AG10803 (cell line): Measurements from ENCODE around the gene ARHGEF40.

Experiments
- DNase-seq: peaks from one replicate; pipeline ENCODE4 v3.0.0; 2010; ENCODE audit warnings: low read depth
- H3K4me3 ChIP-seq: 2 replicates; pipeline ENCODE4 v1.5.1; 2011; ENCODE audit warnings: mild to moderate bottlenecking, low read length, control low read depth
- TF ChIP-seq, protein P1 (sequence below): conservative IDR thresholded peaks from 2 replicates; pipeline ENCODE4 v1.5.1; 2011; ENCODE audit warnings: mild to moderate bottlenecking, low read length, control low read depth, inconsistent platforms

Gene ARHGEF40

DNA sequence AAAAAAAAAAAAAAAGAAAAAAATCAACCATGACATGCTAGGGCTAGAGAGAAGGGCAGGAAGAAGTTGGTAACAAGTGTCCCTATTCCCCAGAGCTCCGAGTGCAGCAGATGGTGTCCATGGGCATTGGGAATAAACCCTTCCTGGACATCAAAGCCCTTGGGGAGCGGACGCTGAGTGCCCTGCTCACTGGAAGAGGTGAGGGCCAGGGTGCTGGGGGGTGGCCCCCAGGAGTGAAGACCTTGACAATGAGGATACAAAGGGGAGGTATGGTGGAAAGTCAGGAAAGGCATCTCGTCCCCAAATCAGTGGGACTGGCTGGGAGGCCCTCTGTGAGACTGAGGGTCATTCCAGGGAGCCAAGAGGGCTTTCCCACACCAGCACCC is 16.8 kb downstream of the ARHGEF40 start:
- DNase-seq = no peak
- TF ChIP-seq, protein P1, sequence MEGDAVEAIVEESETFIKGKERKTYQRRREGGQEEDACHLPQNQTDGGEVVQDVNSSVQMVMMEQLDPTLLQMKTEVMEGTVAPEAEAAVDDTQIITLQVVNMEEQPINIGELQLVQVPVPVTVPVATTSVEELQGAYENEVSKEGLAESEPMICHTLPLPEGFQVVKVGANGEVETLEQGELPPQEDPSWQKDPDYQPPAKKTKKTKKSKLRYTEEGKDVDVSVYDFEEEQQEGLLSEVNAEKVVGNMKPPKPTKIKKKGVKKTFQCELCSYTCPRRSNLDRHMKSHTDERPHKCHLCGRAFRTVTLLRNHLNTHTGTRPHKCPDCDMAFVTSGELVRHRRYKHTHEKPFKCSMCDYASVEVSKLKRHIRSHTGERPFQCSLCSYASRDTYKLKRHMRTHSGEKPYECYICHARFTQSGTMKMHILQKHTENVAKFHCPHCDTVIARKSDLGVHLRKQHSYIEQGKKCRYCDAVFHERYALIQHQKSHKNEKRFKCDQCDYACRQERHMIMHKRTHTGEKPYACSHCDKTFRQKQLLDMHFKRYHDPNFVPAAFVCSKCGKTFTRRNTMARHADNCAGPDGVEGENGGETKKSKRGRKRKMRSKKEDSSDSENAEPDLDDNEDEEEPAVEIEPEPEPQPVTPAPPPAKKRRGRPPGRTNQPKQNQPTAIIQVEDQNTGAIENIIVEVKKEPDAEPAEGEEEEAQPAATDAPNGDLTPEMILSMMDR = no peak
- no peak overlapping the region for H3K4me3 ChIP-seq

DNA sequence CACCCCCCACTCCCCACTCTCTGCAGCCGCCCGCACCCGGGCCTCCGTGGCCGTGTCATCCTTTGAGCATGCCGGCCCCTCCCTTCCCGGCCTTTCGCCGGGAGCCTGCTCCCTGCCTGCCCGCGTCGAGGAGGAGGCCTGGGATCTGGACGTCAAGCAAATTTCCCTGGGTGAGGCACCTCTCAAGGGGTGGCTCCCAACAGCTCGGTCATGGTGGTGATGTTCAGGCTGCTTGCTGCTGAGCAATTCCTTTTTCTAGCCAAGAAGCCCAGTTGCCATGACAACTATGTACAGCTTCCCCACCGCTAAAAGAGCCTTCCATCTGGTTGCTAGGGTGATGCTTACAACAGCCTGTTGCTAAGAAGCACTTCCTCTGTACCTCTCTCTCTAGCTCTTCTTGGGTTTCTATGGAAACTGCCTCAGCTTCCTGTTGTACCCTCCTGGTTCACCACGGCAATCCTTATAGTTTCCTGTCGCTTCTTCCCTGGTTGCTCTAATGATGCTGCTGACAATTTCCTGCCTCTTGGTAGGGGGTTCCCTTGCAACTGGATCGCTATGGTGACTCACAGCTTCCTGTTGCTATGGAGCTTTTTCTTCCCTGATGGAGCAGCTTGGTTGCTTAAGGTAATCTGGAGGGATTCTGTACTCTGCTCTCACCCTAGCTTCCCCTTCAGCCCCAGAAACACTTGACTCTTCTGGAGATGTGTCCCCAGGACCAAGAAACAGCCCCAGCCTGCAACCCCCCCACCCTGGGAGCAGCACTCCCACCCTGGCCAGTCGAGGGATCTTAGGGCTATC is 17.4 kb downstream of the ARHGEF40 start:
- no peak overlapping the region for H3K4me3 ChIP-seq
- TF ChIP-seq, protein P1 = no peak
- peak; percentile 94 for DNase-seq

DNA sequence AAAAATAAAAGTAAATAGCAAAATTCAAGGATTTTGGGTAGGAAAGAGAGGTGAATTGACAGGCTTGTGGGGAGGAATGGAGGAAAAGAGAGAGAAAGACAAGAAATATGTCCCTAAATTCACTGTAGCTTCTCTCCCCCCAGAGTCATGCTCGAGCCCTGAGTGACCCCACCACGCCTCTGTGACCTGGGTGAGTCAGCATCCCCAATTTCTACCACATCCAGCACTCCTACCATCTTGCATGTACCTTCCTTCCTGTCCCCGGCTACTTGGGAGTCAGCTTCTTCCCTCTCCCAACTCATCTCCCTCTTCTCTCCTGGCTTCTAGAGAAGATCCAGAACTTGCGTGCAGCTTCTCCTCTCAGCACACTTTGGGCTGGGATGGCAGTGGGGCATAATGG is 18.6 kb downstream of the ARHGEF40 start:
- TF ChIP-seq, protein P1 = no peak
- H3K4me3 ChIP-seq = no peak overlapping the region
- DNase-seq = no peak

DNA sequence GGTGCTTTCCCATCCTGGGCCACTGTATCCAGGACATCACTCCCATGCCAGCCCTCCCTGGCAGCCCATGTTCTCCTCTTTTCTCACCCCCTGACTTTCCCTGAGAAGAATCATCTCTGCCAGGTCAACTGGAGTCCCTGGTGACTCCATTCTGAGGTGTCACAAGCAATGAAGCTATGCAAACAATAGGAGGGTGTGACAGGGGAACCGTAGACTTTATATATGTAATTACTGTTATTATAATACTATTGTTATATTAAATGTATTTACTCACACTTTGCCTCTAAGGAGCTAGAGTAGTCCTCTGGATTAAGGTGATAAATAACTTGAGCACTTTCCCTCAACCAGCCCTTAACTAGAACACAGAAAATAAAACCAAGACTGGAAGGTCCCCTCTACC is 19.2 kb downstream of the ARHGEF40 start:
- DNase-seq = no peak
- TF ChIP-seq, protein P1 = no peak
- no peak overlapping the region for H3K4me3 ChIP-seq

DNA sequence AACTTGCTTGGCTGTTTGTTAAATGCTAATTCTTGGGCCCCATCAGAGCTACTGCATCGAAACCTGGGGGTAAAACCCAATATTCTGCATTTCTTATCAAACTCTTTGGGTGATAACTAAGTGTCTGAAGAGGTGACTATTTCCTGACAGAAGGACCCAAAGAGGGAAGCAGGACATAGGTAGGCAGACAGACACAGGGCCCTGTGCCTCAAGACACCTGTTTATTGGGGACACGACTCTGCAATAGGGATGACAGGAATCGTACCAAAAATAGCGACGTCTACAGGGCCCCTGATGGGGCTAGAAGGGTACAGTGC is 19.7 kb downstream of the ARHGEF40 start:
- TF ChIP-seq, protein P1 = no peak
- no peak overlapping the region for H3K4me3 ChIP-seq

DNA sequence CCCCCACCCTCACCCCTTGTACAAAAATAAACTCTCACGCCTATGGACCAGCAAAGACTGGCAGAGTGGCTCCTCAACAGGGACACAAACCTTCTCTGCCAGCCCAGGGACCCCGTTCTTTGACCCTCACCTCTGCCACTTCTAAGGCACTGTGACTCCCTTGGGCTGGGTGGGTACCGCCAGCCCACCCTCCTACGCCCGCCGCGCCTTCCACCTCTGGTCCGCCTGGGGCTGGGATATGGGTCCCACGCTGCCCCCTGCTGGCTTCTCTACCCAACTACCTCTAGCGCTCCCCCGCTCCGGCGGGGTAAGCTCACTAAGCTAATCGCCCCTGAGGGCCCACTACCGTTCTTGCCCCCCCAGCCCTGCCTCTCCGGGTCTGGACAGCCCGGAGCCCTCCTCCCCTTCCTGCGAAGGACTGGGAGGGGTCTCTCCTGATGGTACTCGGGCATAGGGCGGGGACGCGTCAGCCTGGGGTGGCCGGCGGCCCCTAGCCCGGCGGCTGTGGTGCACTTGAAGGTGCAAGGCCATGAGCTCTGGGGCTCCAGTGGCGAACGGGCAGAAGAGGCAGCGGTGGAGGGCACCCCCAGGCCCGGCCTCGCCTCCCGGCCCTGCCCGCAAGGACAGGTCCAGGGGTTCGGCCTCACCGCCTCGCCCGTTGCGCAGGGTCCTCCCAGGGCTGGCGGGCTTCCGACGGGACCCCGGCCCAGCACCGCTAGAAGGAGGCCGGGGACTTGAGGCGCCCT is 20.3 kb downstream of the ARHGEF40 start:
- TF ChIP-seq, protein P1 = peak; percentile 47
- DNase-seq = no peak
- H3K4me3 ChIP-seq = no peak overlapping the region

More for the DNA sequence above, 19.7 kb downstream of the ARHGEF40 start:
- no peak for DNase-seq
